HG03342 (cell line): Measurements from ENCODE around the gene FIGN.

Source experiments
- ATAC-seq: cut with Tn5 transposase; IDR thresholded peaks from one replicate; pipeline ENCODE4 v1.9.1; 2021; ENCODE audit warnings: mild to moderate bottlenecking, moderate library complexity; ENCODE audit not compliant: unreplicated experiment

FIGN gene, protein sequence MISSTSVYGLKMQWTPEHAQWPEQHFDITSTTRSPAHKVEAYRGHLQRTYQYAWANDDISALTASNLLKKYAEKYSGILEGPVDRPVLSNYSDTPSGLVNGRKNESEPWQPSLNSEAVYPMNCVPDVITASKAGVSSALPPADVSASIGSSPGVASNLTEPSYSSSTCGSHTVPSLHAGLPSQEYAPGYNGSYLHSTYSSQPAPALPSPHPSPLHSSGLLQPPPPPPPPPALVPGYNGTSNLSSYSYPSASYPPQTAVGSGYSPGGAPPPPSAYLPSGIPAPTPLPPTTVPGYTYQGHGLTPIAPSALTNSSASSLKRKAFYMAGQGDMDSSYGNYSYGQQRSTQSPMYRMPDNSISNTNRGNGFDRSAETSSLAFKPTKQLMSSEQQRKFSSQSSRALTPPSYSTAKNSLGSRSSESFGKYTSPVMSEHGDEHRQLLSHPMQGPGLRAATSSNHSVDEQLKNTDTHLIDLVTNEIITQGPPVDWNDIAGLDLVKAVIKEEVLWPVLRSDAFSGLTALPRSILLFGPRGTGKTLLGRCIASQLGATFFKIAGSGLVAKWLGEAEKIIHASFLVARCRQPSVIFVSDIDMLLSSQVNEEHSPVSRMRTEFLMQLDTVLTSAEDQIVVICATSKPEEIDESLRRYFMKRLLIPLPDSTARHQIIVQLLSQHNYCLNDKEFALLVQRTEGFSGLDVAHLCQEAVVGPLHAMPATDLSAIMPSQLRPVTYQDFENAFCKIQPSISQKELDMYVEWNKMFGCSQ

DNA sequence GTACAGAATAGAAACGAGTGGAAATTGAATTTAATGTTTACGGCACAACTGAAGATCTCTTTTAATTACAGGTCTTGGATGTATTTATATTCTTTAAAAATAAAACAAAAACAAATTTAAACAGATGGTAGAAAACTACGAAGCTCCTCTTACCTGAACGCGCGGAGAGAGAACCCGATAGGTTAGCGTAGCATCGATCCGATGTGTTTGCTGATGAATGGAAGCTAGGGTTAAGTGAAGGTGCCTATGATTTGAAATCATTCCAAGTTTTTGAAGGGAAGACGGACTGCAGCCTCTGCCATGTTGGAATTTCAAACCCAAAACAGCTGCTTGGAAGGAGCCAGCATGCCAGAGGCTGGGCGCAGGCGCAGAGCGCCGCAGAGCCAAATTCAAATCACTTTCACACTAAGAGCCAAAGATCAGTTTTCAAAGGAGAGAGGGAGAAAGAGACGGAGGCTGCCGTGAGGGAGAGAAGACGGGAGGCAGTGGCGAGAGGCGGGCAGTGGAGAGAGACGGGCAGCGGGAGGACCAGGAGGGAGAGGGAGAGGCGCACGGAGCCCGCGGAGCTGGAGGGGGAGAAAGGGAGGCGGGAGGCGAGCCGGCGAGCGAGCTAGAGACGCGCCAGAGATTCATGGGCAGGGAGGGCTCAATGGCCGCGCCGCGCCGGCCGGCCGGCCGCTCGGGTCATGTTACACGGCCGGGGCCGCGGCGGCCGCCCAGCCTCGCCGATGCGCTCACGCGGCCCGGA lies at the start of gene FIGN:
Gene FIGN (minus strand): TSS at position 324 of the 748 bp plus-strand sequence. CDS start 1,081 bp downstream, outside the sequence.
- no peak for ATAC-seq

GRCh38 chr2:163785162-163785561 lies 49.4 kb upstream of the FIGN start:
- ATAC-seq: no peak

DNA sequence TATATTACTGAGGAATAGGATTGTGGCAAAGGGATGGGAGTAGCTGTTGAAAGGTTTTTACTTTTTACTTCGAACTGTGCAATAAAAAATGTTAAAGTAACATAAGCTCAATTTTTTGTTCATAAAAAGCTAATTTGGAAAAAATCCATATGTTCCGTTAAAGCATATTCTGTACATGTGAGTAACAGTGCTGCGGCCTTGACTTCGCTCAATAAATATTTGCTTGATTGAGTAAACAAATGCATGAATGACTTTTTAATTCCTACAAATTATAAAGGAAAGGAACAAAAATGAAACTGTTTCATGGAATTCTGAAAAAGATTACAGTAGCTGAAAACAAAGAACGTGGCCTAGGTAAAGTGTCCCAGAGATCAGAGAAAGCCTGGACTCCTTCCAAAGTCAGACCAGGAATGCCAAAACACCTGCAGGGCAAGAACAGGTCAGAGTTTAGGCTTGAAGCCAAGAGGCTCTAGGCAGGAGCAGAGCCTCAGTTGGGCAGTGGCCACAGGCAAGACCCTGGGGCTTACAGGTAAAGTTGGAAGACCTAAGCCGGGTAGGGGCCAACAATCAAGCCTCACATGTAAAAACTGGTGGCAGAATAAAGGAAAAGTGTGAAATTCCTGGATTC lies 44.3 kb upstream of the FIGN start:
- ATAC-seq: no peak

DNA sequence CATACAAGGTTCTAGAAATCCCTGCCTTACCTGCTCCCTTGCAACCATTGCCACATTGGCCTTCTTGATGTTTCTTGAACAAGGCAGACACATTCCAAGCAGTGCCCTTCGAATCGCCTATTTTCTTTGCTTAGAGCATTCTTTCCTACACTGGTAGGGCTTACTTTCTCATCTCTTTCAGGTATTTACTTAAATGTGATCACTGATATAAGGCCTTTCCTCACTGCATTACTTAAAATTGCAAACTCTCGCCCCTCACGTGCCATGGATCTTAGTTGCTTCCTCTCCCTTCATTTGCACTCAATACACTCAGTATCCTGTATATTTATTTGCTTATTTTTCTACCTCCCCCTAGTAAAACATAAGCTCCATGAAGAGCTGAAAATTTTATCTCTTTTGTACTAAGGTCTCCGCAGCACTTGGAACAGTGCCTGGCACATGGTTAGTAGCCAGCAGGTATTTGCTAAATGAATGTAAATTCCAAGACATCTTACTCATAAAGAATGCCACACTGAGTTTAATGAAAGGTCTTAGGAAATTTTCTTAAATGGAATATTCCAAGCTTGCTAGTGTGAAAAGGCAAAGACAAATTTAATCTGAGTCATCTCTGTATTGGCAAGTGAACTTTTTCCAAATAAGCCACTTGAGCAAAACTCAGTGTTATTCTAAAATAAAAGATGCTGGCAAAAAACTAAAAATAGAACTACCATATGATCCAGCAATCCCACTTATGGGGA lies 42.4 kb upstream of the FIGN start:
- ATAC-seq: no peak

DNA sequence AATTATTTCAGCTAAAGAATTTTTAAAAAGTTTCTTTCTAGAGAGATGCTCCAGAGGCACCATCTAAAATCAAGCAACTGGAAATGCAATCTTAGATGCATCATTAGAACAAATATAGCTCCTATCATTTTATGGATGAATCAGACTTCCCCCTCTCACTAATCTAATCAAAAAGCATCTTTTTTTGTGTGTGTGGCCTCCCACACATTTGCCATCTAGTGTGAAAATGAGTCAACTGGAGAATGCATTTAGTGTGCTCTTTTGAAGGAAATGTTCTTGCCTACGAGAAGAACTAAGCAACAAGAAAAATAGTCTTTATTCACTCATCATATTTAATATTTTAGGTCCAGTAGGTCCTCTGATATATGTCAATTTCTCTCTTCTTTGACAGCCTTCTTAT lies 39.5 kb upstream of the FIGN start:
- no peak for ATAC-seq

DNA sequence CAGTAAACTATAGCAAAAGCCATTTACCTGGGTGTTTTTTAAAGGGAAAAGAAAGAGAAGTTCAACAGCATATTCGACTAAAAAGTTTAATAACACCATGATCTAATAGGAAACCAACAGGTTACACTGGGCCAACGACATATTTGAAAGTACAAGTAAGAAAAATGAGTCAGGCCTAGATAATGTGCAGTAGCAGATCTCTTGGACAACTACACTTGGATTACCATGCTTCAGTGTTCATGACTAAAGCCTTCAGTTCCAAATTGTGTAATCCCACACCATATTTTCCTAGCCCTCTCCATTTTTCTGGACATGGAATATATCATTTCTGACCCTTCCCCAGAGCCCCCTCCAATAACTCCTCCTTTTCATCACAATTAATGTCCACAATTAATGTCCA lies 39.1 kb upstream of the FIGN start:
- ATAC-seq: no peak

GRCh38 chr2:163773276-163773675 lies 37.5 kb upstream of the FIGN start:
- no peak for ATAC-seq

- ATAC-seq: no peak
Measured at GRCh38 chr2:163771596-163771995, 35.8 kb upstream of the FIGN start.

GRCh38 chr2:163768881-163769695 lies 33.3 kb upstream of the FIGN start:
- no peak for ATAC-seq

DNA sequence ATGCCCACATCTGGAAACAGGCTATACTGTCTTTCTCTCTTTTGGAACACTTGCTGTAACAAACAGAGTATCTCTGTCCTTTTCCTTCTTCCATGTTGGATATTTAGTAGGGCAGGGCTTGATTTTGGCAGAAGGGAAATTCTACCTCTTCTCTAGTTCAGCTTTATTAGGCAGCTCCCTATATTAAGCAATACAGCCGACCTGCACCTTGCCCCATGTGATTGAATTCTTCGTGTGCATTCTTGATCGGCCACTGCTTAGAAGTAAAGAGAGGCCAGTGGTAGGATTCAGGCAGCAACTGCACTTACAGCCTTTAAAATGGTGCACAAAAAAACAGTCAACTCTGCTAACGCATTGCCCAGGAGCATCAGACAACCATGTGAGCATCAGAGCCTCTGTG lies 31.3 kb upstream of the FIGN start:
- no peak for ATAC-seq

- no peak for ATAC-seq
Measured at GRCh38 chr2:163764566-163764965, 28.8 kb upstream of the FIGN start.

DNA sequence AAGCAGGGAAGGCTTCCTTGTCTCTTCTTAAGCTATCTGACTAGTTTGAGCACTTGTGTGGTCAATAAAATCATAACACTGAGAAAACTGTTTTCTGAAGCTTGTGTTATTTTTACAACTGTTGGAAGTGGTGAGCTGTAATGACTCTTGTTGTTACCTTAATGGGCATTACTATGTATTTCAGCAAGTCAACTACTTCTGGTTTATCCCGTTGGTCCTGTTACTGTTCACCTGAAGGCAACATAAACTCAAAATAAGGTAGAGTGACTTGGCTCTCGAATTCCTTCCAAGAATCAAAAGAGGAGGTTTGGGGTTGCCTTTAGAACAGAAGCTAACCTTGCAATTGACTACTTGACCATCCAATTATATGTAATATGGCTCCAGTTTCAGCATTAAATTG lies 23.2 kb upstream of the FIGN start:
- ATAC-seq: no peak

DNA sequence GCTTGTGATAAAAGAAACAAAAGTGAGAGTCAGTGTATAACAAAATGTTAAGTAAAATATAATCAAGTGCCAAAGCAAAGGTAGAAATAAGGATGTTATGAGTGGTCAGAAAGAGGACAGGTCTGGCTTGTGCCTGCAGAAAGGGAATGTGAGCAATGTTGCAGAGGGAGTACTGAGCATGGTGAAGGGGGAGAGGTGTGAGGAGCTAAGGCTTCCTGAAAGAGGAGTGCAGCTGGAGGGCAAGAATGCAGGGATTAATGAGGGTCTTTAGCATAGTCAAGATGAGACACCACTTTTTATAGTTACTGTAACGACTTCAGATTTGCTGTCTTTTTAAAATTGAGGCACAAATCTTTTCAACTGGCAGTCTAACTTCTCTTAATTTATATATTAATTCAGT lies 22.0 kb upstream of the FIGN start:
- no peak for ATAC-seq

DNA sequence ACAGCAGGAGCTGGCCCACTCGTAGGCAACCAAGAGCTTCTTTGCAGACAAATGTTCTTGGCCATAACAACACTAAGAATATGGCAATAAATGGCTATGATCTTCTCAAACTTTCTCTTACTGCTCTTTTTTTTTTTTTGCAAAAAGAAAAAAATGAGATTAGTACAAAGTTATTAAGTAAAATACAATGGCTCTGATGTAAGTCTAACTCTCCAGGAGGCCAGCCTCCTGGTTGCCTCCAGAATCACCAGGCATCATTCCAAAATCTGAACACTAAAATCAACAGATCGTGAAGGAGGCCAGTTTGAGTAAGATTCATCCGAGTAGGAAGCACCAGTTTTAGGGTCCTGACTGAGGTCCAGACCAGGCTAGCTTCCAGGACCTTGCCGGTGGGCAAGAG lies 20.8 kb upstream of the FIGN start:
- ATAC-seq: no peak

GRCh38 chr2:163755366-163755765 lies 19.6 kb upstream of the FIGN start:
- no peak for ATAC-seq

- no peak for ATAC-seq
Measured at GRCh38 chr2:163753726-163754125, 17.9 kb upstream of the FIGN start.

- no peak for ATAC-seq
Measured at GRCh38 chr2:163752267-163752666, 16.5 kb upstream of the FIGN start.

GRCh38 chr2:163751696-163752095 lies 15.9 kb upstream of the FIGN start:
- no peak for ATAC-seq

DNA sequence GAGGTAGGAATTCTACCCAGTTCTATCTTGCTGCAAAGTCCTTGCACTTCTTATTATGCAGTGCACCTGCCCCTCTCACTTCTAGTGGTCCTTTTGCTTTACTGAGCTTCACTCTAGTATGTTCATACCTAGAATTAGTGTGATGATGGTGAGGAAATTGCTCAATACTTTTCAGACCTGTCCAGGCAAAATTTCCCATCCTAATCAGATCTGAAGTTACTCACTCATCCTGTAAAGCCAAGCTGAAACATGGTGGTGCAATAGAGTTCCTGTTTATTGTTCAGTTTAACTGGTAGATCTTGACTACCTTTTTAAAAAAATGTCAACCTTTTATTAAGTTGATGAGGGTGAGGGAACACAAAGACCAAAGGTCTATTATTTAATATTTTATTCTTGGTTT lies 12.6 kb upstream of the FIGN start:
- ATAC-seq: no peak

GRCh38 chr2:163741435-163741834 lies 5.6 kb upstream of the FIGN start:
- no peak for ATAC-seq
